Brain microvascular endothelial cell (primary cell): ENCODE data around the gene SAC3D1.

Experiments used
- DNase-seq: peaks from one replicate; pipeline ENCODE4 v3.0.0-alpha.2; 2020
- H3K27ac ChIP-seq: fragments of 250-450 bp; sonication (Bioruptor Pico); 2 replicates; pipeline ENCODE4 v1.5.1; 2020; ENCODE audit warnings: mild to moderate bottlenecking, moderate library complexity
- H3K27me3 ChIP-seq: fragments of 250-450 bp; sonication (Bioruptor Pico); replicated peaks from 2 replicates; pipeline ENCODE4 v1.5.1; 2020; ENCODE audit warnings: mild to moderate bottlenecking
- H3K36me3 ChIP-seq: fragments of 250-450 bp; sonication (Bioruptor Pico); replicated peaks from 2 replicates; pipeline ENCODE4 v1.5.1; 2020; ENCODE audit warnings: mild to moderate bottlenecking
- H3K4me3 ChIP-seq: 2 replicates; pipeline ENCODE4 v1.5.1; 2011; ENCODE audit warnings: low read depth, mild to moderate bottlenecking, control low read depth, low read length, moderate library complexity
- in situ Hi-C: cut with HindIII; loops from 2 replicates; pipeline ENCODE4 v1.10.0; 2017; ENCODE audit warnings: low sequenced_read_pairs, low pct_ligation_motif_present
- TF ChIP-seq, protein P1 (sequence below): IDR thresholded peaks from 2 replicates; pipeline ENCODE4 v1.5.1; 2011; ENCODE audit warnings: low read depth, mild to moderate bottlenecking, moderate library complexity, low read length, control low read depth, inconsistent platforms; ENCODE audit errors: missing control alignments

SAC3D1 gene

DNA sequence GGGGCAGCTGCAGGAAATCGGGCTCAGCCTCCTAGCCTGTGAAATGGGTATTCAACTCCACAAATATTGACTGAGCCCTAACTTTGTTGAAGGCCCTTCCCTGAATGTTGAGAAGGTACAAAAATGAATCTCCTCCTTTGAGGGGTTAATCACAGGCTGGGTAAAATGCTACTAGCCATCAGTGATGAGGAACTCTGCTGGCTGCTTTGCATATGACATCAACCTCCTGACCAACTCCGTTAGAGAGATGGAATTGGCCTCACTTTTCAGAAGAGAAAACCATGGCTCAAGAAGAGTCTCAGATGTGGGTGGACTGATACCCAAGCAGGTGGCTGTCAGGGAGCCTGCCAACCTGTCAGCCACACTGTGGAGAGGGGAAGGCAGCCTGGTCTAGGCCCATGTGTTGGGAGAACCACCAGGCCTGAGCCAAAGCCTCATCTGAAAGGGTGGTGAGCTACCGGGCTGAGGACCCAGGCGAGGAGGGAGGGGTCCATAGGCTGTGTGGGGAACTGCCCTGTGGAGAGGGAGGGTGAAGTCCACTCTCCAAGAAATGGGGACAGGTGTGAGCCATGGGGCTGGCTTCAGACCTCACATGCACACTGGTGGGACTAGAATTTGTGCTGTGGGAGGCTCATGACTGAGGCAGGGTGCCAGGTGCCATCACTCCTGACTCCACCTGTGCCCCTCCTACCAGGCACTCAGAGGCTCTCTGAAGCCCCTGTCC lies 31.1 kb downstream of the SAC3D1 start:
- TF ChIP-seq, protein P1, sequence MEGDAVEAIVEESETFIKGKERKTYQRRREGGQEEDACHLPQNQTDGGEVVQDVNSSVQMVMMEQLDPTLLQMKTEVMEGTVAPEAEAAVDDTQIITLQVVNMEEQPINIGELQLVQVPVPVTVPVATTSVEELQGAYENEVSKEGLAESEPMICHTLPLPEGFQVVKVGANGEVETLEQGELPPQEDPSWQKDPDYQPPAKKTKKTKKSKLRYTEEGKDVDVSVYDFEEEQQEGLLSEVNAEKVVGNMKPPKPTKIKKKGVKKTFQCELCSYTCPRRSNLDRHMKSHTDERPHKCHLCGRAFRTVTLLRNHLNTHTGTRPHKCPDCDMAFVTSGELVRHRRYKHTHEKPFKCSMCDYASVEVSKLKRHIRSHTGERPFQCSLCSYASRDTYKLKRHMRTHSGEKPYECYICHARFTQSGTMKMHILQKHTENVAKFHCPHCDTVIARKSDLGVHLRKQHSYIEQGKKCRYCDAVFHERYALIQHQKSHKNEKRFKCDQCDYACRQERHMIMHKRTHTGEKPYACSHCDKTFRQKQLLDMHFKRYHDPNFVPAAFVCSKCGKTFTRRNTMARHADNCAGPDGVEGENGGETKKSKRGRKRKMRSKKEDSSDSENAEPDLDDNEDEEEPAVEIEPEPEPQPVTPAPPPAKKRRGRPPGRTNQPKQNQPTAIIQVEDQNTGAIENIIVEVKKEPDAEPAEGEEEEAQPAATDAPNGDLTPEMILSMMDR, result peak; percentile 18
- Histone ChIP-seq H3K27me3 (no peaks in the 10 kb centered on the region), H3K27ac (no peak overlapping the region), H3K36me3 (no peaks in the 10 kb centered on the region), H3K4me3 (no peak overlapping the region)
- no peak for DNase-seq
- in situ Hi-C loops, result no loop called here

DNA sequence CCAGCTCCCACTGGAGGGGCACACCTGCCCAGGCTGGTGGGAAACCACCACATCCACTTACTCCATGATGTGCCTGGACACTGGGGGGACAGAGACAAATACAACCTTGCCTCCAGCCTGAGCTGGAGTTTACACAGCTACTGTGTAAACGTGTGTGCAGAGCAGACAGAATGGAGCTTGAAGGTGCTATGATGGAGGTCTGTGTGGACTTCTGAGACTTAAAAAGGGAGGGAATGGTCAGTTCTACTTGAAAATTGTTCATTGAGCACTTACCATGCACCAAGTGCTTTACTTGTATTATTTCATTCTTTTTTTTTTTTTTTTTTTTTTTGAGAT lies 31.6 kb downstream of the SAC3D1 start:
- Histone ChIP-seq H3K27me3 (no peaks in the 10 kb centered on the region), H3K4me3 (no peak overlapping the region), H3K36me3 (no peaks in the 10 kb centered on the region), H3K27ac (no peak overlapping the region)
- in situ Hi-C loops, result no loop called here
- TF ChIP-seq, protein P1, result no peak
- DNase-seq, result no peak

DNA sequence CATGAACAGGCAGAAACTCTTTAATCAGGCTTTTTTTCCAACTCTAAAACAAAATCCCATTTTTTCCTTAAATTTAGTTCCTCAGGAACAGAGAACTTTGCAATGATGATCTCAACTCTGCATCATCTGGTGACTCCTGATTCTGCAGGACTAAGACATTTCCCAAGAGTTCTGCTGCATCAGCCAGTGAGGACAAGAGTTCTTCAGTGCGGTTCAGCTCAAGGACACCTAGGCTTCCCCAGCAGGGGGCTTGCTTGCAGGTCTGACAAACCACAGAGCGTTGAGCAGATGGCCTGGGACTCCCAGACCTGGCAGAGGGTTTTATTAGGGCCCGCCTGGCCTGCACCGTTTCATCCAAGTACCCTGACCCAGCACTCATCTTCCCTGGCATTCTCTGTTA lies 36.4 kb downstream of the SAC3D1 start:
- in situ Hi-C loops, result no loop called here
- no peak for DNase-seq
- Histone ChIP-seq H3K27ac (no peak overlapping the region), H3K27me3 (no peaks in the 10 kb centered on the region), H3K36me3 (no peaks in the 10 kb centered on the region), H3K4me3 (no peak overlapping the region)
- TF ChIP-seq, protein P1, result no peak

DNA sequence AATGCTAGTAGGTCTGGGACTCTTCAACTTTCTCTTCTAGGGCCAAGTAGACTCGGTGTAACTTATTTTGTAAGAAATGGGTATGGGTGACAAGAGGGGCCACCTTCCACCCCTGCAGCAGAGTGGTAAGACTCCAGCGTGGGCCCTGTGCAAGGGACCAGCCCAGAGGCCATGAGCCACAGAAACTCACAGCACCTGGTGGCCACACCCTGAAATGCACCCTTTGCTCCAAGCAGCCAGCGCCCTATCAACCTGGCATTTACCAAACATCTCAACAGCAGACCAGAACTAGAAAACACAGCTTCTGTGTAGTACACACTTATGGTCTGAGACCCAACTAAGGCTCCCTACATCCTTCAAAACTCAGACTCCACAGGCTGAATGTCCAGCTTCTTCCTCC lies 37.1 kb downstream of the SAC3D1 start:
- peak; percentile 32 for DNase-seq
- TF ChIP-seq, protein P1, result peak; percentile 75
- in situ Hi-C loops, result no loop called here
- Histone ChIP-seq H3K27me3 (no peaks in the 10 kb centered on the region), H3K27ac (no peak overlapping the region), H3K36me3 (no peaks in the 10 kb centered on the region), H3K4me3 (no peak overlapping the region)

DNA sequence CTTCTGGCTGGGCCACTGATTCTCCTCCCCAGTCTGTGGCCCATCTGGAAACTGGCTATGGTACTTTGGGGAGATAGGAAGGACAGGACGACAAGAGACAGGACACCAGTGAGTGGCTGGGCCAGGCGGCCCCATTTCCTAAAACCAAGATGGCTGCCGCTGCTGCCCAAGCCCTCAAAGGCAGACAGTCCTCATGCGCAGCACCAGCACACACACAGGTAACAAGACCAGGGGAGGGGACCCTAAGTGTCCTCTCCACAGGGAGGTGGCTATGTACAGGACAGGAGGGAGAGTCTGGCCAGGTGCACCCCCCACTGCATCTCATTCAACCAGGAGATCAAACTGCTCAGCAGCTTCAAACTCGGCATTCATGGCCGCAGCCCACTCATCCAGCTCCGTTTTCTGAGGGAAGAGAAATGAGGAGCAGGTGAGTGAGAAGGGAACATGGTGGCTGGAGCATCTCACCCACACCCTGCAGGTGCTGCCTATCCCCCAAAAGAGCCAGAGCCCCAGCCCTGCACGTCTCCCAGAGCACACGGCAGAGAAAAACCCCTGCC lies 37.9 kb downstream of the SAC3D1 start:
- TF ChIP-seq, protein P1, result no peak
- Histone ChIP-seq H3K36me3 (no peaks in the 10 kb centered on the region), H3K27me3 (no peaks in the 10 kb centered on the region), H3K27ac (no peak overlapping the region), H3K4me3 (no peak overlapping the region)
- DNase-seq, result no peak
- in situ Hi-C loops, result no loop called here
